ENCODE results near the gene ATP6V1G1. TPM values are rescaled to one million over a fixed set of nuclear protein-coding genes. Genes with fewer than 3 reads are reported as not detected.

Gene ATP6V1G1
- total and polyA plus RNA-seq, 7 experiments from 2014 or later: 86.2 to 372 (median 133) TPM

DNA sequence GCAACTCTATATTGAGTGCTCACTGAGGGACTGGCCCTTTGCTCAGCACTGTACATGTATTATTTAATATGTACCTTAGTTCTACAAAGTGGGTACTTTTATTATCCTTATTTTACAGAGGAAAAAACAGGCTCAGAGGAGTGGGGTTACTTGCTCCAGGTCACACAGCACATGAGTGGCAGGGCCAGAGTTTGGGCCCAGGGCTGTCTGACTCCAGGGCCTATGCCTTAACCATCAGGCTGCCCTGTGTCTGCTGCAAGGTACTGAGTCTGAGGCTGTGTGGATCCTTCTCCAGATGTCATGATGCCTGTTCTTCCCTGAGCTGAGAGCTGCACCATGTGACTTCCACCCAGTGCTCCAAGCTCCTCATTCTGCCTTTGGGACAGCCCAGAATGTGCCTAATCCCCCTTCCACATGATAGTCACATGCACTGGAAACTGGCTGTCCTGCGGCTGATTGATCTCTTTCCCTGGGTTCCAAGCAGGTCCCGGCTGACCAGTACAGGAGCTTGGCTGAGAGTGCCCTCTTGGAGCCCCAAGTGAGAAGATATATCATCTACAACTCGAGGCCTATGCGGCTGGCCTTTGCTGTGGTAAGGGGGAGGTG, 38.9 kb downstream of the ATP6V1G1 start:
- no peak overlapping the region for H3K27ac ChIP-seq (ENCODE audit: low read depth, low read length)
- ChIA-PET POLR2A (interaction anchor here (1.0 kb wide), 1 partner anchor 34 kb away, joined by 3 read pairs; no protein-coding TSS in a partner anchor), CTCF (no interaction called here)
- H3K36me3 Mint-ChIP-seq: peaks cover 13 to 75% (median 37%) of the 10 kb centered on the region in 5 donors
- no peak overlapping the region for H3K4me3 ChIP-seq (ENCODE audit: low read length)
- H3K4me1 ChIP-seq (ENCODE audit: control insufficient read depth in 2 of 2, insufficient read depth in 2 of 2, low read length in 2 of 2): no peaks in the 10 kb centered on the region
- peak overlapping the region in 2 of 9 donors; percentile 25 to 38 for H3K27ac Mint-ChIP-seq
- no peak overlapping the region for H3K4me3 Mint-ChIP-seq
- H3K9me3 Mint-ChIP-seq: no peaks in the 10 kb centered on the region
- ATAC-seq (no peak), DNase-seq (no peak)
- peaks cover 5 to 11% (median 7%) of the 10 kb centered on the region in 7 donors for H3K4me1 Mint-ChIP-seq
- intact Hi-C loops (cut with micrococcal nuclease): loop anchor here in 1 of 2 donors (5.0 kb wide), 1 partner anchor 34 kb away; no protein-coding TSS in a partner anchor
- peaks cover 0 to 70% (median 15%) of the 10 kb centered on the region in 3 experiments for H3K36me3 ChIP-seq (ENCODE audit: control insufficient read depth in 2 of 3, insufficient read depth in 3 of 3, low read length in 3 of 3)
- no peaks in the 10 kb centered on the region for H3K27me3 Mint-ChIP-seq
- H3K9me3 ChIP-seq (ENCODE audit: control insufficient read depth in 2 of 3, low read length in 3 of 3): no peaks in the 10 kb centered on the region
- H3K27me3 ChIP-seq (ENCODE audit: control insufficient read depth in 2 of 2, insufficient read depth in 2 of 2, low read length in 2 of 2): no peaks in the 10 kb centered on the region

GRCh38 chr9:114627553-114627952, 40.0 kb downstream of the ATP6V1G1 start:
- H3K4me1 Mint-ChIP-seq: peaks cover 0 to 7% (median 3%) of the 10 kb centered on the region in 7 donors
- Histone ChIP-seq H3K4me3 (ENCODE audit: low read length) (no peak overlapping the region), H3K36me3 (ENCODE audit: control insufficient read depth in 2 of 3, insufficient read depth in 3 of 3, low read length in 3 of 3) (peaks cover 0 to 70% (median 15%) of the 10 kb centered on the region in 3 experiments), H3K27ac (ENCODE audit: low read depth, low read length) (no peak overlapping the region), H3K4me1 (ENCODE audit: control insufficient read depth in 2 of 2, insufficient read depth in 2 of 2, low read length in 2 of 2) (no peaks in the 10 kb centered on the region), H3K9me3 (ENCODE audit: control insufficient read depth in 2 of 3, low read length in 3 of 3) (no peaks in the 10 kb centered on the region), H3K27me3 (ENCODE audit: control insufficient read depth in 2 of 2, insufficient read depth in 2 of 2, low read length in 2 of 2) (no peaks in the 10 kb centered on the region)
- ATAC-seq: no peak
- H3K27ac Mint-ChIP-seq: no peak overlapping the region
- no peaks in the 10 kb centered on the region for H3K27me3 Mint-ChIP-seq
- H3K36me3 Mint-ChIP-seq: peaks cover 10 to 71% (median 31%) of the 10 kb centered on the region in 5 donors
- intact Hi-C loops (cut with micrococcal nuclease): loop anchor here in 1 of 2 donors (5.0 kb wide), 1 partner anchor 35 kb away; no protein-coding TSS in a partner anchor
- no peaks in the 10 kb centered on the region for H3K9me3 Mint-ChIP-seq
- ChIA-PET POLR2A (interaction anchor here (1.4 kb wide), 1 partner anchor 15 kb away, joined by 6 read pairs; no protein-coding TSS in a partner anchor), CTCF (interaction anchor here (1.2 kb wide), 1 partner anchor 8 kb away, joined by 9 read pairs; no protein-coding TSS in a partner anchor)
- no peak overlapping the region for H3K4me3 Mint-ChIP-seq
- DNase-seq: no peak

GRCh38 chr9:114629563-114630090, 42.1 kb downstream of the ATP6V1G1 start:
- Mint-ChIP-seq H3K4me3 (no peak overlapping the region), H3K36me3 (peaks cover 10 to 74% (median 22%) of the 10 kb centered on the region in 5 donors), H3K27me3 (no peaks in the 10 kb centered on the region), H3K4me1 (peaks cover 0 to 5% (median 0%) of the 10 kb centered on the region in 7 donors), H3K9me3 (no peaks in the 10 kb centered on the region), H3K27ac (peak overlapping the region in 1 of 9 donors; percentile 53)
- no peaks in the 10 kb centered on the region for H3K27me3 ChIP-seq (ENCODE audit: control insufficient read depth in 2 of 2, insufficient read depth in 2 of 2, low read length in 2 of 2)
- ChIA-PET CTCF (interaction anchor here (0.7 to 1.2 kb wide), 2 partner anchors 17 to 24 kb away, joined by 3 read pairs; no protein-coding TSS in a partner anchor), POLR2A (interaction anchor here (0.6 to 1.2 kb wide), 3 partner anchors 18 to 46 kb away, joined by 3 read pairs; partner anchors contain the start of gene TMEM268)
- H3K27ac ChIP-seq (ENCODE audit: low read depth, low read length): no peak overlapping the region
- DNase-seq (no peak), ATAC-seq (no peak)
- no peaks in the 10 kb centered on the region for H3K9me3 ChIP-seq (ENCODE audit: control insufficient read depth in 2 of 3, low read length in 3 of 3)
- H3K4me1 ChIP-seq (ENCODE audit: control insufficient read depth in 2 of 2, insufficient read depth in 2 of 2, low read length in 2 of 2): no peaks in the 10 kb centered on the region
- intact Hi-C loops (cut with micrococcal nuclease): loop anchor here in 1 of 2 donors (5.0 kb wide), 1 partner anchor 37 kb away; no protein-coding TSS in a partner anchor
- H3K4me3 ChIP-seq (ENCODE audit: low read length): no peak overlapping the region
- H3K36me3 ChIP-seq (ENCODE audit: control insufficient read depth in 2 of 3, insufficient read depth in 3 of 3, low read length in 3 of 3): peaks cover 0 to 86% (median 24%) of the 10 kb centered on the region in 3 experiments

GRCh38 chr9:114631166-114631565, 43.6 kb downstream of the ATP6V1G1 start:
- H3K36me3 ChIP-seq (ENCODE audit: control insufficient read depth in 2 of 3, insufficient read depth in 3 of 3, low read length in 3 of 3): peaks cover 0 to 93% (median 24%) of the 10 kb centered on the region in 3 experiments

DNA sequence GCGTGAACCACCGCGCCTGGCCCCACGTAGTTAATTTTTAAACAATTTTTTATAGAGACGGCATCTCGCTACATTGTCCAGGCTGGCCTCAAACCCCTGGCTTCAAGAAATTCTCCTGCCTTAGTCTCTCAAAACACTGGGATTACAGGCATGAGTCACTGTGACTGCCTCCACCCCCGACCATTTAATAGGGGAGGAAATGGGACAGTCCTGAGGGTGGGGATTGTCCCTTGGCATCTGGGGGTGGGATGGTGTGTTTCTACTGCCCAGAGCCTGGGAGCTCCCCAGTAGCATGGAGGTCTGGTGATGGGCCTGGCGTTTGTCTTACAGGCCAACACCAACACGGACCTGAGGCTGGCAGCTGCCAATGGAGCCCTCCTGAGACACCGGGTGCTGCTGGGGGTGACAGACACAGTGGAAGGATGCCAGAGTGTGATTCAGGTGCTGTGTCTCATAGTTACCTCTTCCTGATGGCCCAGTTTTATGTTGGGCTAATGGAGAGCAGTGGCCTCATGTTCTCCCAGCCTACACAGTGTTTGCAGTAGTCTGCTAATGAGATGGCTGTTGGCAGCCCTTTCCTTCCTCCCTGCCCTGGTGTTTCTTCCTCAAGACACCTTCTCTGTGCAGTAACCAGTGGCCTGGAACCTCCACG, 46.0 kb downstream of the ATP6V1G1 start:
- no peaks in the 10 kb centered on the region for H3K27me3 ChIP-seq (ENCODE audit: control insufficient read depth in 2 of 2, insufficient read depth in 2 of 2, low read length in 2 of 2)
- H3K36me3 ChIP-seq (ENCODE audit: control insufficient read depth in 2 of 3, insufficient read depth in 3 of 3, low read length in 3 of 3): peaks cover 0 to 89% (median 20%) of the 10 kb centered on the region in 3 experiments
- Mint-ChIP-seq H3K4me1 (peaks cover 0 to 5% (median 0%) of the 10 kb centered on the region in 7 donors), H3K27me3 (no peaks in the 10 kb centered on the region), H3K36me3 (peaks cover 10 to 68% (median 21%) of the 10 kb centered on the region in 5 donors), H3K9me3 (no peaks in the 10 kb centered on the region), H3K4me3 (no peak overlapping the region), H3K27ac (peak overlapping the region in 1 of 9 donors; percentile 41)
- intact Hi-C loops (cut with micrococcal nuclease): no loop called here
- H3K27ac ChIP-seq (ENCODE audit: low read depth, low read length): no peak overlapping the region
- ChIA-PET CTCF (no interaction called here), POLR2A (no interaction called here)
- no peak for DNase-seq
- no peak overlapping the region for H3K4me3 ChIP-seq (ENCODE audit: low read length)
- no peaks in the 10 kb centered on the region for H3K4me1 ChIP-seq (ENCODE audit: control insufficient read depth in 2 of 2, insufficient read depth in 2 of 2, low read length in 2 of 2)
- no peak for ATAC-seq
- no peaks in the 10 kb centered on the region for H3K9me3 ChIP-seq (ENCODE audit: control insufficient read depth in 2 of 3, low read length in 3 of 3)

More at GRCh38 chr9:114631166-114631565, 43.6 kb downstream of the ATP6V1G1 start:
- Mint-ChIP-seq H3K4me1 (peaks cover 0 to 5% (median 0%) of the 10 kb centered on the region in 7 donors), H3K27me3 (no peaks in the 10 kb centered on the region), H3K27ac (peak overlapping the region in 2 of 9 donors; percentile 5 to 37), H3K4me3 (no peak overlapping the region), H3K9me3 (no peaks in the 10 kb centered on the region), H3K36me3 (peaks cover 10 to 77% (median 21%) of the 10 kb centered on the region in 5 donors)
- Histone ChIP-seq H3K4me1 (ENCODE audit: control insufficient read depth in 2 of 2, insufficient read depth in 2 of 2, low read length in 2 of 2) (no peaks in the 10 kb centered on the region), H3K27me3 (ENCODE audit: control insufficient read depth in 2 of 2, insufficient read depth in 2 of 2, low read length in 2 of 2) (no peaks in the 10 kb centered on the region), H3K27ac (ENCODE audit: low read depth, low read length) (no peak overlapping the region), H3K9me3 (ENCODE audit: control insufficient read depth in 2 of 3, low read length in 3 of 3) (no peaks in the 10 kb centered on the region), H3K4me3 (ENCODE audit: low read length) (no peak overlapping the region)
- DNase-seq (no peak), ATAC-seq (no peak)
- intact Hi-C loops (cut with micrococcal nuclease): no loop called here
- CTCF ChIA-PET: no interaction called here
- POLR2A ChIA-PET: no interaction called here

DNA sequence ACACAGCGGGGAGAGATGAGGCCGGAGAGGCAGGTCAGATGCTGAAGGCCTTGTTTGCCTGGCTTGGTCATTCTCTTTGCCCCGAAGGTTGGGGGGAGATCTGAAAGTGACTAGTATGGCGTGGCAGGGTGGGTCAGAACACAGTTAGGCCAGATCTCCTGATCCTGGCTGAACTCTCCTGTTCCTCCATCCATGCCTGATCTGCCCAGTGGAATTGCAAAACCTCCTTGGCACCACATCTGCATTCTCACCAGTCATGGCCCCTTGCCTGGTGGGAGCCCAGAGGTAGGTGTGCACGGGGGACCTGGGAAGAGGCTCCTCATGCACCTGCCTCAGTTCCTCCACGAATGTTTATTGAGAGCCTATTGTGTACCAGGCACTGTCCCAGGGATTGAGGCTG, 46.8 kb downstream of the ATP6V1G1 start:
- no peaks in the 10 kb centered on the region for H3K9me3 Mint-ChIP-seq
- ATAC-seq: no peak
- peaks cover 0 to 5% (median 0%) of the 10 kb centered on the region in 7 donors for H3K4me1 Mint-ChIP-seq
- intact Hi-C loops (cut with micrococcal nuclease): no loop called here
- DNase-seq: no peak
- Histone ChIP-seq H3K27ac (ENCODE audit: low read depth, low read length) (no peak overlapping the region), H3K4me1 (ENCODE audit: control insufficient read depth in 2 of 2, insufficient read depth in 2 of 2, low read length in 2 of 2) (no peaks in the 10 kb centered on the region), H3K9me3 (ENCODE audit: control insufficient read depth in 2 of 3, low read length in 3 of 3) (no peaks in the 10 kb centered on the region), H3K27me3 (ENCODE audit: control insufficient read depth in 2 of 2, insufficient read depth in 2 of 2, low read length in 2 of 2) (no peaks in the 10 kb centered on the region), H3K36me3 (ENCODE audit: control insufficient read depth in 2 of 3, insufficient read depth in 3 of 3, low read length in 3 of 3) (peaks cover 0 to 89% (median 18%) of the 10 kb centered on the region in 3 experiments), H3K4me3 (ENCODE audit: low read length) (no peak overlapping the region)
- POLR2A ChIA-PET: no interaction called here
- CTCF ChIA-PET: no interaction called here
- peaks cover 11 to 68% (median 20%) of the 10 kb centered on the region in 5 donors for H3K36me3 Mint-ChIP-seq
- no peak overlapping the region for H3K4me3 Mint-ChIP-seq
- H3K27me3 Mint-ChIP-seq: no peaks in the 10 kb centered on the region
- peak overlapping the region in 2 of 9 donors; percentile 28 to 77 for H3K27ac Mint-ChIP-seq
